ENCODE results near the gene GATAD2A.

GATAD2A gene

DNA sequence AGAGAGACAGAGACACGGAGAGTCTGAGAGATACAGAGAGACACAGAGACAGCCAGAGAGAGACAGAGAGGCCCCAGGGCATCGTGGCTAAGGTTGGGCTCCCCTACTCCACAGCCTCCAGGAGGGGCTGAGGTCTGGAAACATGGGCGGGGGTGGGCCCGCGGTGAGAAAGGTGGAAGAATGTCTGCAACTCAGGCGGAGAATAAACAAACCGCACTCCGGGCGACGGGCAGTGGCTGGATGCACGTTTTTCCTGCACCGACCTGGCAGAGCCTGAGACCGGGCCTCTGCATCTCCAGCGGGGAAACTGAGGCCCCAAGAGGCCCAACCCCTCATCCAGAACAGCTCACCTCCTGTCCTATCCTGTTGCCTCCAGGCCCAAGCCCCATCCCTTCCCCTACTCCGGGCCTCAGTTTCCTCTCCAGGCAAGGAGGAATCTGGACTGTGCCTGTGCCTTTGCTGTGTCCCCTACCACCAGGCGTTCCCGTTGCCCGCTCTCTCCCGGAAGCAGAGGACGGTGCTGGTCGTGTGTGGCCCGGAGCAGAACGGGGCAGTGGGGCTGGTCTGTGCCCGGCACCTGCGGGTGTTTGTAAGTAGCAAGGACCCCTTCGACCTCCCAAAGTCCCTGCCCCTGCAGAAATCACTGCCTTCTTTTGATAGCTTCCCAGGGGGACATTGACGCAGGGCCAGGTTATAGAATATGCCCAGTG is 129.2 kb downstream of the GATAD2A start:
- no peak for DNase-seq

DNA sequence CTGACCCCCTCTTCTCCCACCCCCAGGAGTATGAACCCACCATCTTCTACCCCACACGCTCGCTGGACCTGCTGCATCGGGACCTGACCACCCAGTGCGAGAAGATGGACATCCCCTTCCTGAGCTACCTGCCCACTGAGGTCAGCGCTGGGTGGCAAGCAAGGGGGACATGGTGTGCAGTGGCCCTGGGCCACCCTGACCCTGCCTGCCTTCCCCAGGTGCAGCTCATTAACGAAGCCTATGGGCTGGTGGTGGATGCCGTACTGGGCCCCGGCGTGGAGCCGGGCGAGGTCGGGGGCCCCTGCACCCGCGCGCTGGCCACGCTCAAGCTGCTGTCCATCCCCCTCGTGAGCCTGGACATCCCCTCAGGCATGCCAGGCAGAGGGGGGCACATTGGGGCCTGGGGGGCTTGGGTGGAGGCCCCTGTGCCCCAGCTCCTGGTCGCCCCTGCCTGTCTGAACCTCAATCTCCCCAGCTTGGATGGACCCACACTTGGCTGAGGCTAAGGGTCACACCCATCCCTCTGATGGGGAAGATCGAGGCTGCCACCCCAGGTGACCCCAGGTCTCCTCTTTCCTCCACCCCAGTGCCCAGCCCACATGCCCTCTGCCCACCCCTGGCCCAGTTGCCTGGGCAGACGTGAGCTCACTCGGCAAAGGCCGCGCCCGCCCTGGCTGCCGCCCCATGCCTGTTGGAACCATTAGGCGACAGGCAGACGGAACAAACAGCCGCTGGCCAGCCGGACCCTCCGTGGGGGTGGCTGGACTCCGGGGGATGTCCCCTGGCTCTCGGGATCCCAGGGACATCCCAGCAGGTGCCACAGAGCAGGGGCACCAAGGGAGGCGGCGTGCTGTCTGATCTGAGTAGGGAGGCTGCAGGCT is 130.1 kb downstream of the GATAD2A start:
- DNase-seq = no peak

- DNase-seq = peak; percentile 5 to 35
Observed at GRCh38 chr19:19537075-19538048, 131.9 kb downstream of the GATAD2A start.

DNA sequence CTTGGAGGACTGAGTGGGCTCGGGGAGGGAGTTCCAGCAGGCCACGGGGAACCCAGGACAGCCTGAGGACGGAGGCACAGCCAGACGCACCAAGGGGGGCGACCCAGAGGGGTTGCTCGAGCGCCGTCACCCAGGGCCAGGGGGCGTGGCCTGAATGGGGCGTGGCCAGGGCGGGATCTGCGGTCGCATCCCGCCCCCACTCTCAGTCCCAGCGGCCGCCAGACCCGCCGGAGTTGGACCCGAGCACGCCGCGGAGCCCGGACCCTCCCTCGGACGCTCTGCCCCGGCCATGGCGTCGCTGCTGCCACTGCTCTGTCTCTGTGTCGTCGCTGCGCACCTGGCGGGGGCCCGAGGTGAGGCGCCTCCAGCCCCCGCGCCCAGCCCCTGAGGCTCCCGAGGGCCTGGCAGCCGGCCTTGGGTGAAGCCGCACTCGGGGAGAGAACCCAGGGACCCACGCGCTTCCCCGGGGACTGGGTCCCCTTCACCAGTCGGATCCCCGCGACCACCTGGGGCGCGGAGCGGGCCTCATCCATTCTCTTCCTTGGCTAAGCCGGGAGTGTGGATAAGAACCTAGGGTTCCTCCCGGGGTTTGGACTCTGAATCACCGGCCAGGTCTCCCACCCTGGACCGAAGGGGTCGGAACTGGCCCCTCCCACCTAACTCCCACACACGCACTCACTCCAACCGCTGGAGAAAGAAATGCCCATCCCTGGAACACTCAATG is 132.7 kb downstream of the GATAD2A start, which contains the start of gene CILP2:
CILP2 (plus strand) TSS at position 205 of the 724 bp plus-strand sequence; CDS start at position 290, 85 bp downstream.
- no peak for DNase-seq

DNA sequence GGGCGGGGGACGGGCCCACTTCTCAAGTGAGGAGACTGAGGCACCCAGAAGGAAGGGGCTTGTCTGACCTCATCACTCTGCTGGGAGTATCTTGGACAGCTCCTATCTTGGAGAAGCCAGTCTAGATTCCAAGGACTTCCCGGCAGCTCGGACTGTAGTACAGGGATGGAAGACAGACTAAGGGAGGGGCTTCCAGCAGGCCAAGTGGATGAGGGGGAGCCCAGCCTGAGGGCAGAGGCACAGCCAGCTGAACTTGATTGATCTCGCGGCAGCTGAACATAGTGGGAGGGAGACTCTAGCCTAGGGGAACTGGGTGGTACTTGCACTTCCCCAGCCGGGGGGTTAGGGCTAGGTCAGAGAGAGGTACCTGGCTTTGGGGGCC is 133.3 kb downstream of the GATAD2A start:
- DNase-seq = no peak

DNA sequence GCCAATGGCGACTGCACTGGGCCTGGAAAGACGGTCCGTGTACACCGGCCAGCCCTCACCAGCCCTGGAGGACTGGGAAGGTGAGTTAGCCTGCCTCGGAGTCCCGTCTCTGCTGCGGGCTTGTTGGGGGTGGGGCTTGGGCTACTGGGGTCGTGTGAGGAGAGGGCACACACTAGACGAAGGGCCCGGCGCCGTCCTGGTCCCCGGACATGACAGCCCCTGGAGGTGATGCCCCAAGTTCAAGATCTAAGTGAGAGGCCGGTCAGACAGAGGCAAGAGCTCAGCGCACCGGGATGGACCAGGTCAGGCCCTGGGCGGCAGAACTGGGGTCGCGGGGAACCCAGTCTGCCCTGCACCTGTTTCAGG is 134.2 kb downstream of the GATAD2A start:
- DNase-seq = no peak

GRCh38 chr19:19540064-19540714 is 134.7 kb downstream of the GATAD2A start:
- DNase-seq = peak; percentile 81 to 87

- DNase-seq = peak in 1 of 2 donors; percentile 47
Observed at GRCh38 chr19:19540715-19541515, 135.4 kb downstream of the GATAD2A start.

DNA sequence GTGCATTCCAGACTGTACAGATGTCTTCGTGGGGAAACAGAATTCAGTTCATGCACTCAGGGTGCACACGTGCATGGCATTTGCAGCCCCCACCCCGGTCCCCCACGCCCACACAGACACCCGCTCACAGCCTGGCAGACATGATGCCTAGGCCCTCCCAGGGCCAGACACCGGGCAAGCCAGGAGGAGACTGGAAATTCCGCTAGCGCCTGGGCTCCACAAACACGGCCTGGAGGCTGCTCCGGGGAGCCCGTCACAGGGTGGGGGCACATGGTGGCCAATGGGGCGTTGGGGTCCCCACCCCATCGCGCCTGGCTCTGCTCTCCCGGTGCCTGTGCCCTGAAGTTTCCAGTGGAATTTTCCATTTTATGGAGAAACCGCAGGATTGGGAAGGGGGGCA is 136.1 kb downstream of the GATAD2A start:
- no peak for DNase-seq

DNA sequence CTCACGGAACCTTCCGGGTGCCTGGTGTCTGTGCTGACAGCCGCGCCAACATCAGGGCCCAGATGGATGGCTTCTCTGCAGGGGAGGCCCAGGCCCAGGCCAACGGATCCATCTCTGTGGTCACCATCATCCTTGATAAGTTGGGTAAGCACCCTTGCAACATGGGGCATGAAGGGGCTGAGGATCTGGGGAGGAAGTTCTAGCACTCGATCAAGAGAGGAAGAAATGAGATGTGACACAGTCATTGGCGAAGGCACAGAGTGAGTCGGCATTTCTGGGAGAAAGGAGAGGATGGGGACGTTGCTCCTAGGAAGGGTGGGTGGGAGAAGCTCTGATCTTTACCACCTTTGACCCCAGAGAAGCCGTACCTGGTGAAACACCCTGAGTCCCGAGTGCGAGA is 137.0 kb downstream of the GATAD2A start:
- DNase-seq = peak; percentile 58 to 65

DNA sequence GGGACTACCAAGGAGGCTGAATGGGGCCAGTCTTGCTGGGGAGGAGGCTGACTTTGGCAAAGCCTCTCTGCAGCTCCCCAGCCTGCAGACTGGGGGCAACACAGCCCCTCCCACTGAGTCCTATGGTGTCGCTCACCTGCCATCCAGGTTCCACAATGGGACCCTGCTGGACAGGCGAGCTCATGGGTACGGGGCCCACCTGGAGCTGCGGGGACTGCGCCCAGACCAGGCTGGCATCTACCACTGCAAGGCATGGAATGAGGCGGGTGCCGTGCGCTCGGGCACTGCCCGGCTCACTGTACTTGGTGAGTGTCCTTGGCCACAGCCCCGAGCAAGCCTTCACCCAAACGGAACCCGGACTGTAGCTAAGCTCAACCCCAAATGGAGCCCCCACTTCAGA is 137.6 kb downstream of the GATAD2A start:
- no peak for DNase-seq

DNA sequence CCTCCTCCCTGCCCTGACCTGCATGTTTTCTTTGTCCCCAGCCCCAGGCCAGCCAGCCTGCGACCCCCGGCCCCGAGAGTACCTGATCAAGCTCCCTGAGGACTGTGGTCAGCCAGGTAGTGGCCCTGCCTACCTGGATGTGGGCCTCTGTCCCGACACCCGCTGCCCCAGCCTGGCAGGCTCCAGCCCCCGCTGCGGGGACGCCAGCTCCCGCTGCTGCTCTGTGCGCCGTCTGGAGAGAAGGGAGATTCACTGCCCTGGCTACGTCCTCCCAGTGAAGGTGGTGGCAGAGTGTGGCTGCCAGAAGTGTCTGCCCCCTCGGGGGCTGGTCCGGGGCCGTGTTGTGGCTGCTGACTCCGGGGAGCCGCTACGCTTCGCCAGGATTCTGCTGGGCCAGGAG is 138.2 kb downstream of the GATAD2A start:
- no peak for DNase-seq

GRCh38 chr19:19544257-19544953 is 138.9 kb downstream of the GATAD2A start:
- no peak for DNase-seq

GRCh38 chr19:19544954-19545591 is 139.6 kb downstream of the GATAD2A start:
- DNase-seq = no peak

- no peak for DNase-seq
Observed at GRCh38 chr19:19545707-19546106, 140.2 kb downstream of the GATAD2A start.

GRCh38 chr19:19546751-19547162 is 141.3 kb downstream of the GATAD2A start:
- DNase-seq = no peak

DNA sequence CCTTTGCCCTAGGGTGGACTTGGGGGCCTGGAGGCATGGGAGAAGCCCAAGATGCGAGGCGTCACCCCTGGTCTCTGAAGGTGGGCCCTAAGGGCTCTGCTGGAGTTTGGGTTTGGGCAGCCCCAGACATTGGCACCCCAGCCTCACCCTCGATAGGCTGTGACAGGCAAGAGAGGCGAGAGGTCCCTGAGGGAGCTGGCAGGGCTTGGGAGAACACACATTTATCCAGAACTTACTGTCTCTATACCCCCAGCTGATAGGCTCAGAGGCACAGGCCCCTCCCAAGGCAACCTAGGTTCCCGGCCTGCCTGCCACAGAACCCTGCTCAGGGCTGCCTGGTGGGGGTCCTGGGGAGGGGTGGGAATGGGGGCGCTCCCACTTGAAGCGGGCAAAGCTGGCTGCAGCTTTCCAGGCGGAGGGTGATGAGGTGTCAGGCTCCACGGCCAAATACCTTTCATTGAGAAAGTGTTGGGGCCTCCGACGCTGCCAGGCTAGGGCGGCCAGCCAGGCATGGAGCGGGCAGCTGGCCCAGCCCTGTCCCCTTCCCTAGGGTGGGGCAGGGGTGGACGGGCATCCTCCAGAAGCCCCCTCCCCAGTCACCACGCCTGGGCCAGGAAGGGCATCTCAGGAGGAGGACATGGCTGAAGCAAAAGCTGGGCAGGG is 142.3 kb downstream of the GATAD2A start:
- no peak for DNase-seq

- DNase-seq = no peak
Observed at GRCh38 chr19:19548915-19549759, 143.7 kb downstream of the GATAD2A start.
